HTR-8/SVneo (cell line): Measurements from ENCODE around the gene PRRG3.
A peak's percentile ranks its signal among the peaks of the same experiment; 100 is the strongest.

Experiments
- DNase-seq: peaks from one replicate; pipeline ENCODE4 v3.0.0; 2011; ENCODE audit warnings: low spot score, mixed read lengths; ENCODE audit not compliant: insufficient read length
- FAIRE-seq: peaks from 2 replicates; lab custom pipeline; 2011; peaks lifted over from hg19 to GRCh38; lab: Jason Lieb, UNC

PRRG3 gene

GRCh38 chrX:151703487-151703886 lies 8.2 kb downstream of the PRRG3 start:
- no peak for FAIRE-seq
- no peak for DNase-seq

- DNase-seq (no peak), FAIRE-seq (no peak)
Observed at GRCh38 chrX:151704041-151704663, 8.9 kb downstream of the PRRG3 start.

- FAIRE-seq = no peak
- no peak for DNase-seq
Observed at GRCh38 chrX:151708821-151709220, 13.6 kb downstream of the PRRG3 start.

GRCh38 chrX:151710457-151710856 lies 15.2 kb downstream of the PRRG3 start:
- DNase-seq = no peak
- FAIRE-seq = no peak

- FAIRE-seq = no peak
Observed at GRCh38 chrX:151711154-151711553, 15.9 kb downstream of the PRRG3 start.

GRCh38 chrX:151711787-151712186 lies 16.5 kb downstream of the PRRG3 start:
- DNase-seq (no peak), FAIRE-seq (no peak)

More at GRCh38 chrX:151711154-151711553, 15.9 kb downstream of the PRRG3 start:
- no peak for DNase-seq

- FAIRE-seq = no peak
- DNase-seq = no peak
Observed at GRCh38 chrX:151712253-151712652, 17.0 kb downstream of the PRRG3 start.

GRCh38 chrX:151713849-151714248 lies 18.6 kb downstream of the PRRG3 start:
- FAIRE-seq (no peak), DNase-seq (peak; percentile 17)

GRCh38 chrX:151714362-151714761 lies 19.1 kb downstream of the PRRG3 start:
- FAIRE-seq (no peak), DNase-seq (no peak)

- DNase-seq (no peak), FAIRE-seq (no peak)
Observed at GRCh38 chrX:151715752-151716151, 20.5 kb downstream of the PRRG3 start, which contains the start of gene FATE1. Gene FATE1, plus strand, starts transcription at chrX:151716035. Its CDS starts 85 bp downstream, at chrX:151716120.

- FAIRE-seq = no peak
- DNase-seq = no peak
Observed at GRCh38 chrX:151722241-151722846, 27.1 kb downstream of the PRRG3 start.

- DNase-seq (no peak), FAIRE-seq (no peak)
Observed at GRCh38 chrX:151723156-151723760, 28.0 kb downstream of the PRRG3 start.

GRCh38 chrX:151724563-151725337 lies 29.5 kb downstream of the PRRG3 start:
- DNase-seq (no peak), FAIRE-seq (no peak)

GRCh38 chrX:151725338-151725614 lies 30.0 kb downstream of the PRRG3 start:
- DNase-seq (no peak), FAIRE-seq (no peak)

GRCh38 chrX:151726751-151727150 lies 31.5 kb downstream of the PRRG3 start:
- FAIRE-seq (no peak), DNase-seq (no peak)

- DNase-seq = no peak
- no peak for FAIRE-seq
Observed at GRCh38 chrX:151727346-151727745, 32.1 kb downstream of the PRRG3 start.

GRCh38 chrX:151729056-151729725 lies 33.9 kb downstream of the PRRG3 start:
- no peak for DNase-seq
- no peak for FAIRE-seq

- FAIRE-seq (no peak), DNase-seq (no peak)
Observed at GRCh38 chrX:151734446-151734845, 39.2 kb downstream of the PRRG3 start, which contains the start of gene CNGA2. Gene CNGA2, plus strand, starts transcription at chrX:151734746. Its CDS starts 3,738 bp downstream, at chrX:151738484.

GRCh38 chrX:151735219-151735618 lies 40.0 kb downstream of the PRRG3 start:
- FAIRE-seq (no peak), DNase-seq (no peak)

GRCh38 chrX:151736685-151737084 lies 41.4 kb downstream of the PRRG3 start:
- DNase-seq = no peak
- no peak for FAIRE-seq
